ENCODE results near the gene FGF12. TPM values are rescaled to one million over a fixed set of nuclear protein-coding genes. Genes with fewer than 3 reads are reported as not detected.

FGF12 gene
- total and polyA plus RNA-seq, 2 donors (not counting 1 experiment from before 2014, with no cell fraction given): 0.03 TPM; not detected in 1

DNA sequence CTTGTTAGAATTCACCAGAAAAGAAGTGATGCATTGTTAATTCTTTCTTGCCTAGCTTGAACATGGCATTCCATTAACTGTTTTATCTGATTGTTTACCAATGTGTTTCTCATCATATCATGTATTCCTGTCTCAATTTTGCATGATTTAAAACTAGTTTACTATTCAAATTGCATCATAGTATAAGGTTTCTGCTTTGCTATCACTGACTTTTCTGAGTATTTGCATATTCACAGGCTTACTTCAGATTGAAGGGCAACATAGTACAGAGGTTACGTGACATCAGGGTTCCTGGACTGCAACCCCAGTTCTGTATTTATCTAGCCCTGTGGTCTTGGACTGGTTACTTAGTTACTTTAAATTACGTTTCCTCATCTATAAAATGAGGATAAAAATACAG is 561.8 kb downstream of the FGF12 start:
- ATAC-seq (ENCODE audit: low read depth) (no peak), DNase-seq (no peak)
- no peaks in the 10 kb centered on the region for H3K36me3 ChIP-seq (replicated peaks in 1 of 2; ENCODE audit: control extremely low read depth in 1 of 2, control insufficient read depth in 1 of 2, extremely low read depth in 1 of 2, insufficient read depth in 2 of 2, low read length in 1 of 2)
- H3K4me3 ChIP-seq (ENCODE audit: control extremely low read depth in 1 of 5, extremely low read depth in 1 of 5, insufficient read depth in 1 of 5, low read depth in 2 of 5, low read length in 4 of 5): no peak overlapping the region
- Mint-ChIP-seq H3K9me3 (ENCODE audit: insufficient read depth) (no peaks in the 10 kb centered on the region), H3K4me1 (no peaks in the 10 kb centered on the region), H3K27ac (no peak overlapping the region), H3K27me3 (peaks cover 10% of the 10 kb centered on the region), H3K4me3 (no peak overlapping the region)
- H3K27me3 ChIP-seq (replicated peaks in 1 of 4; ENCODE audit: control extremely low read depth in 1 of 4, control insufficient read depth in 3 of 4, insufficient read depth in 4 of 4, low read length in 3 of 4): no peaks in the 10 kb centered on the region
- CTCF ChIA-PET: no interaction called here
- H3K79me2 ChIP-seq (ENCODE audit: control insufficient read depth, insufficient read depth, low read length): no peaks in the 10 kb centered on the region
- no peak for TF ChIP-seq EZH2 (IDR thresholded peaks at IDR 0.05; ENCODE audit: borderline replicate concordance, insufficient read depth, low read depth, low read length, poor library complexity, severe bottlenecking)
- TF ChIP-seq, protein P1, sequence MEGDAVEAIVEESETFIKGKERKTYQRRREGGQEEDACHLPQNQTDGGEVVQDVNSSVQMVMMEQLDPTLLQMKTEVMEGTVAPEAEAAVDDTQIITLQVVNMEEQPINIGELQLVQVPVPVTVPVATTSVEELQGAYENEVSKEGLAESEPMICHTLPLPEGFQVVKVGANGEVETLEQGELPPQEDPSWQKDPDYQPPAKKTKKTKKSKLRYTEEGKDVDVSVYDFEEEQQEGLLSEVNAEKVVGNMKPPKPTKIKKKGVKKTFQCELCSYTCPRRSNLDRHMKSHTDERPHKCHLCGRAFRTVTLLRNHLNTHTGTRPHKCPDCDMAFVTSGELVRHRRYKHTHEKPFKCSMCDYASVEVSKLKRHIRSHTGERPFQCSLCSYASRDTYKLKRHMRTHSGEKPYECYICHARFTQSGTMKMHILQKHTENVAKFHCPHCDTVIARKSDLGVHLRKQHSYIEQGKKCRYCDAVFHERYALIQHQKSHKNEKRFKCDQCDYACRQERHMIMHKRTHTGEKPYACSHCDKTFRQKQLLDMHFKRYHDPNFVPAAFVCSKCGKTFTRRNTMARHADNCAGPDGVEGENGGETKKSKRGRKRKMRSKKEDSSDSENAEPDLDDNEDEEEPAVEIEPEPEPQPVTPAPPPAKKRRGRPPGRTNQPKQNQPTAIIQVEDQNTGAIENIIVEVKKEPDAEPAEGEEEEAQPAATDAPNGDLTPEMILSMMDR (IDR thresholded peaks at IDR 0.05): no peak
- H3K9me3 ChIP-seq (ENCODE audit: control extremely low read depth in 1 of 3, control insufficient read depth in 2 of 3, insufficient read depth in 1 of 3, low read length in 2 of 3): no peaks in the 10 kb centered on the region
- H2AFZ ChIP-seq (ENCODE audit: insufficient read depth, low read depth, low read length, poor library complexity, severe bottlenecking): no peak overlapping the region
- no peak overlapping the region for H3K27ac ChIP-seq (ENCODE audit: low read length in 2 of 2)
- H4K20me1 ChIP-seq (ENCODE audit: control insufficient read depth, insufficient read depth, low read length, poor library complexity, severe bottlenecking): no peaks in the 10 kb centered on the region
- no peaks in the 10 kb centered on the region for H3K4me1 ChIP-seq (ENCODE audit: control insufficient read depth in 2 of 2, insufficient read depth in 2 of 2, low read length in 2 of 2)
- intact Hi-C loops (cut with micrococcal nuclease): no loop called here
- H3K4me2 ChIP-seq (replicated peaks; ENCODE audit: low read depth, low read length, poor library complexity, severe bottlenecking): no peak overlapping the region
- WGBS (ENCODE audit: insufficient coverage): no CpG with 5 or more reads among the region's 2 CpGs
- no peak overlapping the region for H3K9ac ChIP-seq (ENCODE audit: low read length)
- POLR2A ChIA-PET: no interaction called here

DNA sequence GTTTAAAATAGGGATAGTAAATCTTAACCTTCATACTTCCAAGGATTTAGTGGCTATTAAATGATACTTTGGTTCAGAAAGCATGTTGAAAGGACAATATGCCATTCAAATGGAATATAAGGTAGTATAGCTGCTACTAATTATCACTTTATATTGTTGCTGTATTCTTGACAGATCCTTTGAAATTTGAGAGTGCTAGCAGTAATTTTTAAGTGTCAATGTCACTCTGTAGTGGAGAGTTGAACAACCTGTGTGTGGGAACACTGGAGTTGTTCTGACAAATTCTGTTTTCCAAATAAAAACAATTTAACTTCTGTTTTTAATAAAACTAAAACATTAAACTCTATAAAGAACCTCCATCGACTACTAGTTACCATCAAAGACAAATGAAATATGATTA is 565.7 kb downstream of the FGF12 start:
- peaks cover 21% of the 10 kb centered on the region for H3K27me3 Mint-ChIP-seq
- no peak overlapping the region for H3K9ac ChIP-seq (ENCODE audit: low read length)
- no peak overlapping the region for H3K27ac ChIP-seq (ENCODE audit: low read length in 2 of 2)
- H3K4me2 ChIP-seq (replicated peaks; ENCODE audit: low read depth, low read length, poor library complexity, severe bottlenecking): no peak overlapping the region
- H3K27ac Mint-ChIP-seq: no peak overlapping the region
- no peaks in the 10 kb centered on the region for H3K36me3 ChIP-seq (replicated peaks in 1 of 2; ENCODE audit: control extremely low read depth in 1 of 2, control insufficient read depth in 1 of 2, extremely low read depth in 1 of 2, insufficient read depth in 2 of 2, low read length in 1 of 2)
- DNase-seq (no peak), ATAC-seq (ENCODE audit: low read depth) (no peak)
- intact Hi-C loops (cut with micrococcal nuclease): no loop called here
- no peak overlapping the region for H3K4me3 Mint-ChIP-seq
- no peak overlapping the region for H3K4me3 ChIP-seq (ENCODE audit: control extremely low read depth in 1 of 5, extremely low read depth in 1 of 5, insufficient read depth in 1 of 5, low read depth in 2 of 5, low read length in 4 of 5)
- no peak overlapping the region for H2AFZ ChIP-seq (ENCODE audit: insufficient read depth, low read depth, low read length, poor library complexity, severe bottlenecking)
- POLR2A ChIA-PET: no interaction called here
- H3K9me3 ChIP-seq (ENCODE audit: control extremely low read depth in 1 of 3, control insufficient read depth in 2 of 3, insufficient read depth in 1 of 3, low read length in 2 of 3): no peaks in the 10 kb centered on the region
- CTCF ChIA-PET: no interaction called here
- H3K4me1 Mint-ChIP-seq: no peaks in the 10 kb centered on the region
- no peaks in the 10 kb centered on the region for H3K79me2 ChIP-seq (ENCODE audit: control insufficient read depth, insufficient read depth, low read length)
- no peaks in the 10 kb centered on the region for H3K4me1 ChIP-seq (ENCODE audit: control insufficient read depth in 2 of 2, insufficient read depth in 2 of 2, low read length in 2 of 2)
- H3K27me3 ChIP-seq (replicated peaks in 1 of 4; ENCODE audit: control extremely low read depth in 1 of 4, control insufficient read depth in 3 of 4, insufficient read depth in 4 of 4, low read length in 3 of 4): no peaks in the 10 kb centered on the region
- WGBS (ENCODE audit: insufficient coverage): no CpG with 5 or more reads among the region's 1 CpG
- no peaks in the 10 kb centered on the region for H4K20me1 ChIP-seq (ENCODE audit: control insufficient read depth, insufficient read depth, low read length, poor library complexity, severe bottlenecking)
- TF ChIP-seq, protein P1 (IDR thresholded peaks at IDR 0.05): no peak
- no peak for TF ChIP-seq EZH2 (IDR thresholded peaks at IDR 0.05; ENCODE audit: borderline replicate concordance, insufficient read depth, low read depth, low read length, poor library complexity, severe bottlenecking)
- H3K9me3 Mint-ChIP-seq (ENCODE audit: insufficient read depth): no peaks in the 10 kb centered on the region
